LNCAP (cell line): ENCODE data around the gene MAP7D2.

Experiments used
- CTCF ChIP-seq: fragments of 450-650 bp; IDR thresholded peaks from 2 replicates; pipeline ENCODE4 v1.5.1; 2017; ENCODE audit warnings: mild to moderate bottlenecking

The MAP7D2 gene

GRCh38 chrX:20116577-20117240, at the start of gene MAP7D2:
Gene MAP7D2 (minus strand): TSS chrX:20116907. CDS start chrX:20116879, 28 bp downstream.
- no peak for TF ChIP-seq CTCF

GRCh38 chrX:20159797-20160385, 43.2 kb upstream of the MAP7D2 start:
- no peak for TF ChIP-seq CTCF

DNA sequence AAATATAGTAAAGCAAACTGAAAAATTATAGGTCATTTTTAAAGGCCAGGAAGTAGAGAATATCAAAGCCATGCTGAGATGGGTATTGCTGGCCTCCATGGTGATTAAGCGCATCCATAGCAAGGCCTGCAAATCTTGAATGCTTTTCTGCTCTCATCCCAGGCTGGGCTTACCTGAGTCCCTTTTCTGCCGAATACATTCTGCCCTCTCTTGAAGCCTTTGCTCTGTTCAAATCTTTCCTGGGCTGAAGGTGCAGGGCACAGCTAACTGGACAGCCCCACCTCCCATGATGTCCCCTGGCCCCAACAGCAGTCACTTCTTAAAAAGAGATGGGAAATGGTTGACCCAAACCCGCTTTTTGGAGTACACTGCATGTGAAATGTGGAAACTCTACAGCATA, 35.0 kb upstream of the MAP7D2 start:
- TF ChIP-seq CTCF = no peak

DNA sequence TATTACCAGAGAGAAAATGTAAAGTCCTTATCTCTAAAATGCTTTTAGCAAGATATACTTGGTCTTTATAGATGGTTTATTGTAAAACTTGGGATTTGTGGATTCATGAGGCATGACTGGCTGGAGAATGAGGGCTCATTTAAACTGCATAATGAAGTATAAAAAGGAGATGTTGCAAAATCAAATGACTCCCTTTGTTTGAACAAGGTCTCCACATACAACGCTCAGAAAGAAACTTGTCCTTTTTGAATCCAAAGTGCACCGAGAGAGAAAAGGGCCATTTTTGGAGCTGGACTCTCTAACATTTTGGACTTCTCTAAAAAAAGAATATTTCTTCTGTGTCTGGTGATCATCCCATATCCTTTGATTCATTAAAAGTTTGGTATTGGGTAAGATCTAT, 32.6 kb upstream of the MAP7D2 start:
- TF ChIP-seq CTCF = no peak

DNA sequence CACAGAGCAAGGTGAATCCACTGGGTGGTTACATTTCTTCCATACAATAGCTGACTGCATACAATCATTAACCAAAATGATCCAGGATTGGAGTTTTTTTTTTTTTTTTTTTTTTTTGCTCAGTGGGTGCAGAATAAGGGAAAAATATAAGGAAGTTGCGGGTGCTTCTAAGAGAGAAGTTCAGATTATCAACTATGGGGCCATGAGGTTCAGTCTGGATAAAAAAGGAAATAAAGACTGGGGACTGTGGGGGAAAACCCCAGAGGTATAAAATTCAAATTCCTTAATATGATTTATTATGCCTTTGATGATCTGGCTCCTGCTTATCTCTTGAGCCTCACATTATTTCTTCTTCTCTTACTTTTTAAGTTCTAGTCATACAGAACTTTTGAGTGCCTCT, 30.9 kb upstream of the MAP7D2 start:
- no peak for TF ChIP-seq CTCF

DNA sequence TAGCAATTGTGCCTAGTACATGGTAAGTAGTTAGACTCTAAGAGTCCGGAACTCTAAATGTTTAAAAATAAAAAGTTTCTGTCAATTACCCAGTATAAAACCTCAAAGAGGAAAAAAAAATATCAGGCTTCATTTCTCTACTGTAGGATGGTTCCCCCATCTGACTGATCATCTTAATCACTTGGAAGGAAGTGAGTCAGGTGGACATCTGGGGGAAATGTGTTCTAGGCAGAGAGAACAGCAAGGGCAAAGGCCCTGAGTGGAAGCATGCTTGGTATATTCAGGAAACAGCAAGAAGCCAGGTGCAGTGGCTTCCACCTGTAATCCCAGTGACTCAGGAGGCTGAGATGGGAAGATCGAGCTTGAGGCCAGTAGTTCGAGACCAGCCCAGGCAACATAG, 27.8 kb upstream of the MAP7D2 start:
- TF ChIP-seq CTCF = no peak

DNA sequence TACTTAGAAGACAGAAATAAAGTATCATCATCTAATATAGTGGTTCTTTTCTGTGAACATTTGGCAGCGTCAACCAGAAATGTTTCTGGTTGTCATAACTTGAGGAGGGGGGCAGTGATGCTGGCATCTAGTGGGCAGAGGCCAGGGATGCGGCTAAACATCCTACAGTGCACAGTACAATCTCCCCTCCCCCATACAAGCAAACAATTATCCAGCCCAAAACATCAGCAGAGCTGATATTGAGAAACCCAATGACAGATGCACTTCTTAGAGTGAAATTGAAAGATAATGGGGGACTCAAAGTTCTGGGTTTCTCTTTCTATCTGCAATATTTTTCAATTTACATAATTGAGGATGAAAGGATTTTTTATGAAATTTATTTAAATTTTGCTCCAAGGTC, 26.9 kb upstream of the MAP7D2 start:
- TF ChIP-seq CTCF = no peak

GRCh38 chrX:20143111-20143510, 26.4 kb upstream of the MAP7D2 start:
- no peak for TF ChIP-seq CTCF
